ENCODE measurements around the gene ZNF628.

DNA sequence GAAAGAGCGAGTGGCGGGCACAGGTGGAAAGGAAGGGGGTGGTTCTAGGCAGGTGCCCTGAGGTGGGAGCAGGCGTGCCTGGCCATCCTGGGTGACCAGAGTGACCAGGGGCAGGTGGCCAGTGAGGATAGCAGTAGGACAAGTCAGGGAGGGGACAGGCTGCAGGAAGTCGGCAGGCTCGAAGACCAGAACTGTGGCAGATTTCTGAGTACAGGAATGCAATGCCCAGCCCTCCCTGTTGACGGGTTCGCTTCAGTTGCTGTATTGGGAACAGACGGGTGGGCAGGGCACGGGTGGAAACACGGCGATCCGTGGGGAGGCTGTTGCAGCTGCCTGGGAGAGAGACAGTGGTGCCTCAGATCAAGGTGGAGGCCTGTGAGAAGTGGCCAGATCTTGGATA is 1.9 kb downstream of the ZNF628 start:
- TF ChIP-seq, protein P1, sequence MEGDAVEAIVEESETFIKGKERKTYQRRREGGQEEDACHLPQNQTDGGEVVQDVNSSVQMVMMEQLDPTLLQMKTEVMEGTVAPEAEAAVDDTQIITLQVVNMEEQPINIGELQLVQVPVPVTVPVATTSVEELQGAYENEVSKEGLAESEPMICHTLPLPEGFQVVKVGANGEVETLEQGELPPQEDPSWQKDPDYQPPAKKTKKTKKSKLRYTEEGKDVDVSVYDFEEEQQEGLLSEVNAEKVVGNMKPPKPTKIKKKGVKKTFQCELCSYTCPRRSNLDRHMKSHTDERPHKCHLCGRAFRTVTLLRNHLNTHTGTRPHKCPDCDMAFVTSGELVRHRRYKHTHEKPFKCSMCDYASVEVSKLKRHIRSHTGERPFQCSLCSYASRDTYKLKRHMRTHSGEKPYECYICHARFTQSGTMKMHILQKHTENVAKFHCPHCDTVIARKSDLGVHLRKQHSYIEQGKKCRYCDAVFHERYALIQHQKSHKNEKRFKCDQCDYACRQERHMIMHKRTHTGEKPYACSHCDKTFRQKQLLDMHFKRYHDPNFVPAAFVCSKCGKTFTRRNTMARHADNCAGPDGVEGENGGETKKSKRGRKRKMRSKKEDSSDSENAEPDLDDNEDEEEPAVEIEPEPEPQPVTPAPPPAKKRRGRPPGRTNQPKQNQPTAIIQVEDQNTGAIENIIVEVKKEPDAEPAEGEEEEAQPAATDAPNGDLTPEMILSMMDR (IDR thresholded peaks at IDR 0.05), result no peak
- TF ChIP-seq POLR2AphosphoS5 (IDR thresholded peaks at IDR 0.05) (no peak), POLR2A (IDR thresholded peaks at IDR 0.05) (no peak)
